Activated naive CD4-positive, alpha-beta T cell treated with anti-CD3 and anti-CD28 coated beads, Interleukin-2, amount 50 U/mL, for 24 hours (primary cell): ENCODE results near the gene SCN8A.
A peak's percentile ranks its signal among the peaks of the same experiment; 100 is the strongest.

ENCODE experiments used
- H3K27ac Mint-ChIP-seq: one replicate; pipeline ENCODE4 v1.8.0; 2021; ENCODE audit warnings: mild to moderate bottlenecking, mixed read lengths
- H3K27me3 Mint-ChIP-seq: one replicate; pipeline ENCODE4 v1.8.0; 2021; ENCODE audit warnings: mixed read lengths
- H3K36me3 Mint-ChIP-seq: one replicate; pipeline ENCODE4 v1.8.0; 2021; ENCODE audit warnings: mixed read lengths
- H3K4me1 Mint-ChIP-seq: one replicate; pipeline ENCODE4 v1.8.0; 2021; ENCODE audit warnings: mixed read lengths
- H3K4me3 Mint-ChIP-seq: one replicate; pipeline ENCODE4 v1.8.0; 2021; ENCODE audit warnings: mild to moderate bottlenecking, mixed read lengths
- H3K9me3 Mint-ChIP-seq: one replicate; pipeline ENCODE4 v1.8.0; 2021; ENCODE audit warnings: mixed read lengths

The SCN8A gene

DNA sequence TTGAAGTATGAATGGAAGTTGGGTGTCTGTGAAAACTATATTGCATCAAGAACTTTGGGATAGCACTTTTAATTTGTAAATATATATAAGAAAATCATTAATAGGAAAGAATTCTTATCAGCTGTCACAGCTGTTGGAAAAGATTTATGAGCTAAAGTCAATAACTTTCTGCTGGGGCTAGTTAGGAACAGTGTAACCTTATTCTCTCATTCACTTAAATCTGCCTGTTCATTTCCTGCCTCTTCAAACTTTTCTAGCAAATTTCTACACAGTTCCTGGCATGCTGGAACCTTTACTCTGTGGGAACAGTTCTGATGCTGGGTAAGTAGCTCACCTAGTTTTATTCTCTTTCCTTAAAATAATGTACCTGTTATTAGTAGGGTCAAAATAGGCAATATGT lies 109.9 kb downstream of the SCN8A start:
- H3K4me1 Mint-ChIP-seq = no peaks in the 10 kb centered on the region
- no peaks in the 10 kb centered on the region for H3K36me3 Mint-ChIP-seq
- no peak overlapping the region for H3K4me3 Mint-ChIP-seq
- H3K27ac Mint-ChIP-seq = no peak overlapping the region
- no peaks in the 10 kb centered on the region for H3K9me3 Mint-ChIP-seq
- no peaks in the 10 kb centered on the region for H3K27me3 Mint-ChIP-seq

DNA sequence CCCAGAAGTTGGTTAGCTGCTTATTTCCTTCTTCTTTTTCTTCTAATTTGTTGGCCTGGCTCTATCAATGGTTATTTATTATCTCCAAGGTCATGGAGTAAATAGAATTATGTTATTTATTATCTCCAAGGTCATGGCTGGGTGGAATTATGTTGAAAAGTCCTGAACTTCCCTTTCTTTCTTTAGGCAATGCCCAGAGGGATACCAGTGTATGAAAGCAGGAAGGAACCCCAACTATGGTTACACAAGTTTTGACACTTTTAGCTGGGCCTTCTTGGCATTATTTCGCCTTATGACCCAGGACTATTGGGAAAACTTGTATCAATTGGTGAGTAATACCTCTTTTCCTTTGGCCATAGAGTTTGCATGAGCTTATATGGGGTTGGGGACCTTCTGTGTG lies 111.6 kb downstream of the SCN8A start:
- Mint-ChIP-seq H3K36me3 (no peaks in the 10 kb centered on the region), H3K4me3 (no peak overlapping the region), H3K27me3 (no peaks in the 10 kb centered on the region), H3K4me1 (no peaks in the 10 kb centered on the region), H3K27ac (no peak overlapping the region), H3K9me3 (no peaks in the 10 kb centered on the region)

DNA sequence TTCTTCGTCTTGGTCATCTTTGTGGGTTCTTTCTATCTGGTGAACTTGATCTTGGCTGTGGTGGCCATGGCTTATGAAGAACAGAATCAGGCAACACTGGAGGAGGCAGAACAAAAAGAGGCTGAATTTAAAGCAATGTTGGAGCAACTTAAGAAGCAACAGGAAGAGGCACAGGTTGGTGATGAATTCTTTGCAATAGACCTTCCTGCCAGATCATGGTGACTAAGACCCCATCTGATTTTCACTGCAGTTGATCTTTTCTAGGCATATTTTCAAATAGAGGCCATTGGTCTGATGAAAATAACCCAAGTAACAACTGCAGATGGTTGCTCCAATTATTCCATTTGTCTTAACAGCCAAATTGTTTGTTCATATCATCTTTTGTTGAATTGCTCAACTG lies 114.4 kb downstream of the SCN8A start:
- no peaks in the 10 kb centered on the region for H3K27me3 Mint-ChIP-seq
- no peak overlapping the region for H3K4me3 Mint-ChIP-seq
- H3K4me1 Mint-ChIP-seq = no peaks in the 10 kb centered on the region
- H3K27ac Mint-ChIP-seq = no peak overlapping the region
- H3K36me3 Mint-ChIP-seq = no peaks in the 10 kb centered on the region
- H3K9me3 Mint-ChIP-seq = no peaks in the 10 kb centered on the region

DNA sequence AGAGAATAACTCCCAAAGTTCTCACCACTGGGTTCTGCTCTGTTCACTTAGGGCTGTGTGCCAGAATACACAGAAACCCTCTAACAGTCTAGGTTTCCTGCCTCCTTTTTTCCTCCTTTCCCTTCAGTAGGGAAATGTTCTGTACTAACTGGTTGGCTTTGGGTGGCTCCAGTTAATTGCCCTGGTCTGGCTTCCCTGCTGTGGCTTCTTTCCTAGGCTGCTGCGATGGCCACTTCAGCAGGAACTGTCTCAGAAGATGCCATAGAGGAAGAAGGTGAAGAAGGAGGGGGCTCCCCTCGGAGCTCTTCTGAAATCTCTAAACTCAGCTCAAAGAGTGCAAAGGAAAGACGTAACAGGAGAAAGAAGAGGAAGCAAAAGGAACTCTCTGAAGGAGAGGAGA lies 115.2 kb downstream of the SCN8A start:
- Mint-ChIP-seq H3K27ac (no peak overlapping the region), H3K4me3 (no peak overlapping the region), H3K9me3 (no peaks in the 10 kb centered on the region), H3K4me1 (no peaks in the 10 kb centered on the region), H3K36me3 (no peaks in the 10 kb centered on the region), H3K27me3 (no peaks in the 10 kb centered on the region)

DNA sequence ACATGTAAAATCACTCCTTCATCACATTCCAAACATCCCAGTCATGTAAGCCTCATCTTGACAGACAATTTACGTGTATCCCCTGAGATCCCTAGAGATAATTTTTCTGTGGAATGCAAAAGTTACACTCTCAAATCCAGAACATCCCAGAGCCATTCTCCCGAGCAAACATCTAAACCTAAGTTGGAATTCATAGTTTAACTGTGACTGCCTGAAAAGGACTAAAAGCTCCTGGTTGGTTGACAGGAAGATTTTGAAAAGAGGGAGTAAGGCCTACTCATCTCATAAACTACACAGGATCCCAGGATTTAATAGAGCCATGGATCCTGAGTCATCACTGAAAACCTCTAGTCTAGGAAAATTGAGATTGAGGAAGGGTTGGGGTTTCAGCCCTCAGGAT lies 123.6 kb downstream of the SCN8A start:
- Mint-ChIP-seq H3K4me3 (no peak overlapping the region), H3K4me1 (no peaks in the 10 kb centered on the region), H3K36me3 (no peaks in the 10 kb centered on the region), H3K27me3 (peaks cover 5% of the 10 kb centered on the region), H3K9me3 (no peaks in the 10 kb centered on the region), H3K27ac (no peak overlapping the region)

DNA sequence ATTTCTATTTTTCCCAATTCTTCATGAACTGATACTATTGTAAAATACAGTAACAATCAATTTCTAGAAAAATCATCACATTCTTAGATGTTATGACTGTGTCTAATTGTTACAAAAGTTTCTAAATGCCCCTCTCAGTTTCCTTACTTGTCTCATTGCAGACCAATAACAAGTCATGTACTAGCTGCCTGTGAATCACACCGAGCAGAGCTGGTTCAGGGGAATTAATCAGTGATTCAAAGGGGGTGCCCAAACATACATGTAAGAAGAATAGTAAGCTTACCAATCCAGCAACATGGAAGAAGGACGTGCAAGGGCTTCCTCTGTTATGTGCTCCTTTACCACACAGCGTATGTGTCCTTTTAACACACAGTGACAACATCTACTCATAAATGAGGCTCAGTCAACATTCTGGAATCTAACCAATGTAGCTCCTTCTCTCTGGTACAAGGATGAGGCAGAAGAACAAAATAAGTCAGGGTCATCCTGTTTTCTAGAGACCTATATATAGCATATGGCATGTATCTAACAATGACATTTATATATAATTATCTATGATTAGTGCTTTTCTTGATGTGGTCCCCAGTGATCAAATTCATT lies 126.4 kb downstream of the SCN8A start:
- Mint-ChIP-seq H3K27ac (no peak overlapping the region), H3K9me3 (no peaks in the 10 kb centered on the region), H3K36me3 (no peaks in the 10 kb centered on the region), H3K4me1 (no peaks in the 10 kb centered on the region), H3K4me3 (no peak overlapping the region), H3K27me3 (peaks cover 12% of the 10 kb centered on the region)

DNA sequence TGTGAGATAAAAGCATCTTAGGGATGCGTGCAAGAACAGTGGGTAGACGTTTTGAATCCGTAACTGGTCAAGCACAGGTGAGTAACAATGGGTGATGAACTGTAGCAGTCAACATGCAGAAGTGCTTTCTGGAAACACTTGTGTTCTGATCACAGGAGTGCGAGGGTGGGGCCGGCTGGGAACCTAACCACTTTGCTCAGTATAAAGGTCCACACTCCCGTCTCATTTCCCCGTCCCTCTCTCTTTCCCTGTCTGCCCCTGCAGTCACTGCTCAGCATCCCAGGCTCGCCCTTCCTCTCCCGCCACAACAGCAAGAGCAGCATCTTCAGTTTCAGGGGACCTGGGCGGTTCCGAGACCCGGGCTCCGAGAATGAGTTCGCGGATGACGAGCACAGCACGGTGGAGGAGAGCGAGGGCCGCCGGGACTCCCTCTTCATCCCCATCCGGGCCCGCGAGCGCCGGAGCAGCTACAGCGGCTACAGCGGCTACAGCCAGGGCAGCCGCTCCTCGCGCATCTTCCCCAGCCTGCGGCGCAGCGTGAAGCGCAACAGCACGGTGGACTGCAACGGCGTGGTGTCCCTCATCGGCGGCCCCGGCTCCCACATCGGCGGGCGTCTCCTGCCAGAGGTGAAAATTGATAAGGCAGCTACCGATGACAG lies 130.4 kb downstream of the SCN8A start:
- Mint-ChIP-seq H3K27ac (no peak overlapping the region), H3K4me3 (peak overlapping the region; percentile 62), H3K9me3 (no peaks in the 10 kb centered on the region), H3K27me3 (peaks cover 17% of the 10 kb centered on the region), H3K4me1 (no peaks in the 10 kb centered on the region), H3K36me3 (no peaks in the 10 kb centered on the region)

DNA sequence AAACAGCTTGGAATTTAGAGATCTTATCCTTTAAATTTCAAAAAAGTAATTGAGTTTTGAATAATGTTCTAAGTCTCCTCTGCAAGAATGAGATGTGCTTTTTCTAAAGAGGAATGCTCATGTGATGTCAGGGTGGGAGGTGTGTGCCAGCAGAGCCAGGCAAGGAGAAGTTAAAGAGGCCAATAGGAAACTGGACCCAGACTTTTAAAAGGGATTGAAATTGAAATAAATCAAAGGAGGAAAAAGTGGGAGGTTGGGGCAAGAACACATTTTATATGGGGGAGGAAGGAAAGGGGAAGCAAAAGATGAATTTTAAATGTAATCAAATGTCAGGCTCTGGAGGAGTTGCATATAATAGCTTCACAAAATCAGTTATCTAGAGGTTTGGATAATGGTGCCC lies 131.4 kb downstream of the SCN8A start:
- Mint-ChIP-seq H3K9me3 (no peaks in the 10 kb centered on the region), H3K4me1 (no peaks in the 10 kb centered on the region), H3K36me3 (no peaks in the 10 kb centered on the region), H3K27ac (no peak overlapping the region), H3K27me3 (peaks cover 16% of the 10 kb centered on the region), H3K4me3 (peak overlapping the region; percentile 58)

DNA sequence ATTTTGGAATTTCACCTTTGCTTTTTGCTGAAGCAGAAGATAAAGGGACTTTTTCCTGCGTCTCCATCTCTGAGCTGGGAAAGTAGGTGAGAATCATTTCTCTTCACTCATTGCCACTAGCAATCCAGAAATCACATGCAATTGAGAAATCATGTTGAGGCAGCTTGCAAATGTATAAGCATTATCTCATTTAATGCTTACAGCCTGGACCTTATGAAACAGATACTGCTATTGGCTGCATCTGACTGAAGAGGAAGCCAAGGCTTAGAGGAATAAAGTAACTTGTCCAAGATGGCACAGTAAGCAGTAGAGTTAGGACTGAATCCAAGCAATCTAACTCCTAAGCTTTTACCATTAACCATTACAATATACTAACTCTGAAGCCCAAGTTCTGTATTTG lies 135.1 kb downstream of the SCN8A start:
- Mint-ChIP-seq H3K4me1 (no peaks in the 10 kb centered on the region), H3K27ac (no peak overlapping the region), H3K9me3 (no peaks in the 10 kb centered on the region), H3K4me3 (no peak overlapping the region), H3K27me3 (peaks cover 17% of the 10 kb centered on the region), H3K36me3 (no peaks in the 10 kb centered on the region)

DNA sequence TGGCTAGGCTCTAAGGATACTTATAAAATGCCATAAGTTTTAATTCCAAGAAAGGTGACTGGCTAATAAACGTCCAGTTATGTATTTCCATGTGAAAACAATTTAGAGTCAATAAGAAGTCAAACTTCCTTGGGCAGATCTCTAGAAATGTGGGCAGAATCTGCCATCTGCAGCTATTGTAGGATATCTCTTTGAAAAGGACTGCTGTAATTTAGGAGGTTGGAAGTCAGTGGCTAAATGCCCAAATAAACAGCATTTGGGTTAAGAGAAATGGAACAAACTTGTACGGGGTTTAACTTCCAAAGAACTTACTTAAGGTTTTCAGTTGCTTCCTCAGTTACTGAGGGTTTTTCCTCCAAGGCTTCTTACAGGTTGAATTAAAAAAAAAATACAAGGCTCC lies 135.9 kb downstream of the SCN8A start:
- Mint-ChIP-seq H3K27me3 (peaks cover 19% of the 10 kb centered on the region), H3K27ac (no peak overlapping the region), H3K36me3 (no peaks in the 10 kb centered on the region), H3K9me3 (no peaks in the 10 kb centered on the region), H3K4me1 (no peaks in the 10 kb centered on the region), H3K4me3 (no peak overlapping the region)

DNA sequence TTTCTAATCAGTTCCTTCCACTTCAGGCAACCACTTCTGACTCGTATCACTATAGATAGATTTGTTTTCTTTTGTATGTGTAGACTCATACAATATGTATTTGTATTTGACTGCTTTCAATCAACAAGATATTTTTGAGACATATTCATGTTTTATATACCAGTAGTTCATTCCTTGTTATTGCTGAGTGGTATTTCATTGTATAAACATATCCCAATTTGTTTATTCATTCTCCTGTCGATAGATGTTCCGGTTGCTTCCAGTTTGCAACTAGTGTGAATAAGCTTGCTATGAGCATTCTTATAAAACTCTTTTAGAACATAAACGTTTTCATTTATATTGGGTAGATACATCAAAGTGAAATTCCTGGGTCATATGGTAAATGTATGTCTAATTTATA lies 138.3 kb downstream of the SCN8A start:
- H3K27me3 Mint-ChIP-seq = peaks cover 11% of the 10 kb centered on the region
- peaks cover 6% of the 10 kb centered on the region for H3K9me3 Mint-ChIP-seq
- H3K36me3 Mint-ChIP-seq = no peaks in the 10 kb centered on the region
- no peak overlapping the region for H3K27ac Mint-ChIP-seq
- no peaks in the 10 kb centered on the region for H3K4me1 Mint-ChIP-seq
- no peak overlapping the region for H3K4me3 Mint-ChIP-seq

DNA sequence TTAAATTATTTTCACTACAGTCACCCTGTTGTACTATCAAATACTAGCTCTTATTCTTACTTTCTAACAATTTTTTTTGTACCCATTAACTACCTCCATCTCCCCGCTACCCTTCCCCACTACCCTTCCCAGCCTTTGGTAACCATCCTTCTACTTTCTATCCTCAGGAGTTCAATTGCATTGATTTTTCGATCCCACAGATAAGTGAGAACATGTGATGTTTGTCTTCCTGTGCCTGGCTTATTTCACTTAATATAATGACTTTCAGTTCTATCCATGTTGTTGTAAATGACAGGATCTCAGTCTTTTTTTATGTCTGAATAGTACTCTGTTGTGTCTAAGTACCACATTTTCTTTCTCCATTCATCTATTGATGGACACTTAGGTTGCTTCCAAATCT lies 139.7 kb downstream of the SCN8A start:
- H3K4me1 Mint-ChIP-seq = no peaks in the 10 kb centered on the region

DNA sequence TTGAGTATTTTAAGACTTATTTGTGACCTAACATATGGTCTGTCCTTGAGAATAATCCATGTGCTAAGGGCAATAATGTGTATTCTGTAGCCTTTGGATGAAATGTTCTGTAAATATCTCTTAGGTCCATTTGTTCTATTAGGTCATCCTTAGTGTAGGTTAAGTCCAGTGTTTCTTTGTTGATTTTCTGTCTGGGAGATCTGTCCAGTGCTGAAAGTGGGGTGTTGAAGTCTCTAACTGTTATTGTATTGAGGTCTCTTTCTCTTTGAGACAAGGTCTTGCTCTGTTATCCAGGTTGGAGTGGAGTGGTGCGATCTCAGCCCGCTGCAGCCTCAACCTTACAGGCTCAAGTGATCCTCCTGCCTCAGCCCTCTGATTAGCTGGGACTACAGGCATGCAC lies 149.5 kb downstream of the SCN8A start:
- Mint-ChIP-seq H3K27me3 (peaks cover 23% of the 10 kb centered on the region), H3K4me1 (no peaks in the 10 kb centered on the region), H3K27ac (no peak overlapping the region), H3K36me3 (peaks cover 12% of the 10 kb centered on the region), H3K9me3 (peaks cover 25% of the 10 kb centered on the region), H3K4me3 (no peak overlapping the region)

More for the DNA sequence above, 139.7 kb downstream of the SCN8A start:
- Mint-ChIP-seq H3K9me3 (peaks cover 6% of the 10 kb centered on the region), H3K36me3 (peaks cover 1% of the 10 kb centered on the region), H3K27ac (no peak overlapping the region), H3K27me3 (peaks cover 14% of the 10 kb centered on the region), H3K4me3 (no peak overlapping the region)

DNA sequence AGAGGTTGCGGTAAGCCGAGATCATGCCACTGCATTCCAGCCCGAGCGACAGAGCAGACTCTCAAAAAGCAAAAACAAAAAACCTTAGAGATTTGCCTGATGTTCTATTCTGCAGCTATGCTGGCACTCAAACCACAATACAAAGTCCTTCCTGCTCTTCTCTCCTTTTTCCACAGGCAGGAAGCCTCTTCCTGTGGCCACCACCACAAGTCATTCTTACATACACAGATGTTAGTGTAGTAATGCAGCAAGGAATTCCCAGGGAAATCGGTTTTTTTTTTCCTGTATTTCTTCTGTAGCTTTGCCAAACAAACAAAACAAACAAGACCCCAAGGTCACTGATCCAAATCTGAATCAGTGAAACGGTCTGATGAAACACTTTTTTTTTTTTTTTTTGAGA lies 153.2 kb downstream of the SCN8A start:
- no peak overlapping the region for H3K4me3 Mint-ChIP-seq
- no peak overlapping the region for H3K27ac Mint-ChIP-seq
- H3K27me3 Mint-ChIP-seq = peaks cover 23% of the 10 kb centered on the region
- H3K4me1 Mint-ChIP-seq = no peaks in the 10 kb centered on the region
- H3K9me3 Mint-ChIP-seq = peaks cover 25% of the 10 kb centered on the region
- H3K36me3 Mint-ChIP-seq = peaks cover 12% of the 10 kb centered on the region

DNA sequence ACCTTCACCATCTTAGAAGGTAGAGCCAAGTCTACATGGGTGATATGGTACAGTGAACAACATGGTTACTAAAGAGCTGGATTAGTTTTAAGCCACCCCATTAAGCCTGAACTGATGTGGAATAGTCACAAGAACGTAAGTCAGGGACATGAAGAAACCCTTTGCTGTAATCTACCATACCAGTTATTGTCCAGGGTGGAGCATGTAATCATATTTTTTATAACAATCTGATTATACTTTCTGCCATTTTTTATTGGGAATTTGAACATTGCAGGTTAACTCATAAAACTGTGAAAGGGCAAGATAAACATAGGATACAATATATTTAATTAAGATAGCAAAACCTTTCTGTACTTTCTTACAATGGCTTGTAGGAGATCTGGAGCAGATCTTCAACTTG lies 153.9 kb downstream of the SCN8A start:
- peaks cover 25% of the 10 kb centered on the region for H3K27me3 Mint-ChIP-seq
- H3K4me1 Mint-ChIP-seq = no peaks in the 10 kb centered on the region
- H3K9me3 Mint-ChIP-seq = peaks cover 25% of the 10 kb centered on the region
- H3K36me3 Mint-ChIP-seq = peaks cover 12% of the 10 kb centered on the region
- H3K4me3 Mint-ChIP-seq = no peak overlapping the region
- no peak overlapping the region for H3K27ac Mint-ChIP-seq

DNA sequence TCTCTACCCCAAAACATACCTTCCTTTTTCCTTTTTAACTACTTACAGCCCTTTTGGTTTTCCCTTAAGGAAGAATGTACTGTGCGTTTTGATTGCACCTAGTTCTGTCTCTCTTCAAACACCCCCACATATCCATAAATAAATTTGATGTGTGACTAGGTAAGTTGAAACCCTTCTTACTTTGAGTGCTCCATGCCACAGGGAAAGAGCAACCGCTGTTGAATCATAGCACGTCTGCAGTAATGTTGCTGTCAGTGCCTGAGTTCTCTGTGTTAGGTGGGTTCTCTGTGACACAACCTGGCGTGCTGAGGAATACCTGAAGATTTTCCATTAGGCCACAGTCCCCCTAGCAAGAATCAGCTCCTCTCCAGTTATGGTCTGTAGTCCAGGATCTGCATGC lies 155.4 kb downstream of the SCN8A start:
- peaks cover 23% of the 10 kb centered on the region for H3K27me3 Mint-ChIP-seq
- no peaks in the 10 kb centered on the region for H3K4me1 Mint-ChIP-seq
- H3K4me3 Mint-ChIP-seq = no peak overlapping the region
- no peak overlapping the region for H3K27ac Mint-ChIP-seq
- peaks cover 9% of the 10 kb centered on the region for H3K36me3 Mint-ChIP-seq
- peaks cover 15% of the 10 kb centered on the region for H3K9me3 Mint-ChIP-seq

DNA sequence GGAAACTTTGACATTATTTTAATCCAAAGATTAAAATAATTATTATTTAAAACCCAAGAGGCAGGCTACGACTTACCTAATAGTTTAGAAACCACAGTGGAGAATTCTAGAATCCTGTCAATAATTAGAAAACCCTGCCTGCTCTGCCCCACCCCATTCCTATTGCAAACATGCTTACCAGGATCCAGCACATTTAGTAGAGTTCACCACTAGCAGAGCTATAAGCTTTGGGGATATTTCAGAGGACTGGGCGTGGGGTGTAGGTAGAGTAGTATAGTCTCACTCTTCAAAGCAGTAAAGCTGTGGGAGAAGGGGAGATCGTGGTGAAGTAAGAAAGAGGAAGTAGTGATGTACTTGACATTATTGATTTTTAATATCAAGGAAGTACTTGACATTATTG lies 157.2 kb downstream of the SCN8A start:
- Mint-ChIP-seq H3K4me1 (no peaks in the 10 kb centered on the region), H3K9me3 (peaks cover under 1% of the 10 kb centered on the region), H3K27me3 (peaks cover 12% of the 10 kb centered on the region), H3K27ac (no peak overlapping the region), H3K4me3 (no peak overlapping the region), H3K36me3 (no peaks in the 10 kb centered on the region)
